HuH-7.5 (cell line): ENCODE results near the gene ASF1B.

Experiments used
- DNase-seq: peaks from one replicate; pipeline ENCODE4 v3.0.0; 2011; ENCODE audit warnings: low spot score

Gene ASF1B

GRCh38 chr19:14085309-14085995 is 50.9 kb downstream of the ASF1B start, which contains the start of gene C19orf67:
Gene C19orf67, minus strand, starts transcription at chr19:14085783. Its CDS starts 156 bp downstream, at chr19:14085627.
- DNase-seq: no peak

GRCh38 chr19:14082675-14082960 is 53.8 kb downstream of the ASF1B start:
- no peak for DNase-seq

GRCh38 chr19:14081797-14082674 is 54.4 kb downstream of the ASF1B start:
- no peak for DNase-seq

GRCh38 chr19:14080887-14081796 is 55.2 kb downstream of the ASF1B start:
- peak; percentile 98 for DNase-seq

- no peak for DNase-seq
Measured at GRCh38 chr19:14078411-14078810, 58.0 kb downstream of the ASF1B start.

GRCh38 chr19:14073925-14074838 is 62.2 kb downstream of the ASF1B start:
- peak; percentile 65 for DNase-seq

- DNase-seq: peak; percentile 76
Measured at GRCh38 chr19:14073261-14073924, 63.0 kb downstream of the ASF1B start.

- DNase-seq: peak; percentile 68
Measured at GRCh38 chr19:14072535-14073260, 63.7 kb downstream of the ASF1B start, which contains the start of gene MISP3. Gene MISP3, plus strand, starts transcription at chr19:14072786. Its CDS starts 524 bp downstream, at chr19:14073310.

GRCh38 chr19:14070268-14071050 is 65.9 kb downstream of the ASF1B start:
- DNase-seq: no peak
